ENCODE measurements around the gene SYNJ2. TPM values are rescaled to one million over a fixed set of nuclear protein-coding genes. Genes with fewer than 3 reads are reported as not detected.
"Not testable (repeated sequence)": the region's sequence is repeated elsewhere in the genome, so short reads cannot be mapped to it uniquely, and the experiment has no call there.

Gene SYNJ2
- total RNA-seq, 1 donor from 2014 or later, result 18.9 TPM

- H3K4me1 Mint-ChIP-seq (ENCODE audit: low read depth), result peaks cover 2% of the 10 kb centered on the region
- no peak for TF ChIP-seq CTCF (IDR thresholded peaks at IDR 0.05; ENCODE audit: unreplicated experiment)
- DNase-seq (ENCODE audit: low spot score, unreplicated experiment), result no peak
- H3K36me3 Mint-ChIP-seq (ENCODE audit: insufficient read depth), result peaks cover 49% of the 10 kb centered on the region
- peak overlapping the region; percentile 82 for H3K27ac Mint-ChIP-seq
- H3K27me3 Mint-ChIP-seq, result no peaks in the 10 kb centered on the region
- peaks cover 25% of the 10 kb centered on the region for H3K9me3 Mint-ChIP-seq (ENCODE audit: low read depth)
- H3K4me3 Mint-ChIP-seq (ENCODE audit: low read depth), result no peak overlapping the region
These were observed 35.5 kb upstream of the SYNJ2 start for GRCh38 chr6:157946053-157946617.

- no peak for DNase-seq (ENCODE audit: low spot score, unreplicated experiment)
- no peak overlapping the region for H3K4me3 Mint-ChIP-seq (ENCODE audit: low read depth)
- peaks cover 25% of the 10 kb centered on the region for H3K9me3 Mint-ChIP-seq (ENCODE audit: low read depth)
- H3K36me3 Mint-ChIP-seq (ENCODE audit: insufficient read depth), result peaks cover 48% of the 10 kb centered on the region
- peaks cover 6% of the 10 kb centered on the region for H3K4me1 Mint-ChIP-seq (ENCODE audit: low read depth)
- H3K27ac Mint-ChIP-seq, result no peak overlapping the region
- TF ChIP-seq CTCF (IDR thresholded peaks at IDR 0.05; ENCODE audit: unreplicated experiment), result no peak
- no peaks in the 10 kb centered on the region for H3K27me3 Mint-ChIP-seq
These were observed 34.7 kb upstream of the SYNJ2 start for GRCh38 chr6:157946865-157947532.

- not testable (repeated sequence) for H3K4me3 Mint-ChIP-seq (ENCODE audit: low read depth); DNase-seq (ENCODE audit: low spot score, unreplicated experiment); H3K27me3 Mint-ChIP-seq
- peak overlapping the region; percentile 45 for H3K27ac Mint-ChIP-seq
- peaks cover 35% of the 10 kb centered on the region for H3K4me1 Mint-ChIP-seq (ENCODE audit: low read depth)
- H3K9me3 Mint-ChIP-seq (ENCODE audit: low read depth), result peaks cover 25% of the 10 kb centered on the region
- peaks cover 23% of the 10 kb centered on the region for H3K36me3 Mint-ChIP-seq (ENCODE audit: insufficient read depth)
These were observed 30.8 kb upstream of the SYNJ2 start for GRCh38 chr6:157950899-157951298.

- Mint-ChIP-seq H3K27me3 (no peaks in the 10 kb centered on the region), H3K36me3 (ENCODE audit: insufficient read depth) (peaks cover 14% of the 10 kb centered on the region), H3K4me3 (ENCODE audit: low read depth) (no peak overlapping the region), H3K4me1 (ENCODE audit: low read depth) (peaks cover 35% of the 10 kb centered on the region), H3K9me3 (ENCODE audit: low read depth) (peaks cover 25% of the 10 kb centered on the region), H3K27ac (peak overlapping the region; percentile 60)
- TF ChIP-seq CTCF (IDR thresholded peaks at IDR 0.05; ENCODE audit: unreplicated experiment), result no peak
- no peak for DNase-seq (ENCODE audit: low spot score, unreplicated experiment)
These were observed 29.8 kb upstream of the SYNJ2 start for GRCh38 chr6:157951828-157952227.

- peaks cover 35% of the 10 kb centered on the region for H3K4me1 Mint-ChIP-seq (ENCODE audit: low read depth)
- no peak for TF ChIP-seq CTCF (IDR thresholded peaks at IDR 0.05; ENCODE audit: unreplicated experiment)
- no peak overlapping the region for H3K4me3 Mint-ChIP-seq (ENCODE audit: low read depth)
- H3K36me3 Mint-ChIP-seq (ENCODE audit: insufficient read depth), result peaks cover 8% of the 10 kb centered on the region
- peaks cover 26% of the 10 kb centered on the region for H3K9me3 Mint-ChIP-seq (ENCODE audit: low read depth)
- H3K27me3 Mint-ChIP-seq, result no peaks in the 10 kb centered on the region
- no peak for DNase-seq (ENCODE audit: low spot score, unreplicated experiment)
- H3K27ac Mint-ChIP-seq, result peak overlapping the region; percentile 98
These were observed 28.8 kb upstream of the SYNJ2 start for GRCh38 chr6:157952861-157953351.
